HepG2 (cell line): ENCODE data around the gene AKNA. TPM values are rescaled to one million over a fixed set of nuclear protein-coding genes. Genes with fewer than 3 reads are reported as not detected.

Source experiments
- AHDC1 ChIP-seq: sonication (generic); formaldehyde crosslinking; IDR thresholded peaks from 2 replicates; pipeline ENCODE4 v1.5.1; 2020; ENCODE audit warnings: mild to moderate bottlenecking, missing genetic modification reagents, borderline replicate concordance
- ATF2 ChIP-seq: sonication (generic); formaldehyde crosslinking; IDR thresholded peaks from 2 replicates; pipeline ENCODE4 v1.4.0; 2020; ENCODE audit warnings: missing genetic modification reagents
- ATF7 ChIP-seq, 2 experiments: fragments of 450-650 bp in 1 of 2; sonication (generic) in 1 of 2; formaldehyde crosslinking in 1 of 2; IDR thresholded peaks; 2 replicates each; pipeline versions ENCODE4 v1.4.0 to v1.6.1; 2016 to 2020; ENCODE audit warnings: antibody characterized with exemption in 1 of 2, mild to moderate bottlenecking in 1 of 2, missing genetic modification reagents in 1 of 2
- DZIP1 ChIP-seq: sonication (generic); formaldehyde crosslinking; IDR thresholded peaks from 2 replicates; pipeline ENCODE4 v1.5.0; 2020; ENCODE audit warnings: mild to moderate bottlenecking, missing genetic modification reagents
- FOXO4 ChIP-seq: sonication (generic); formaldehyde crosslinking; conservative IDR thresholded peaks from 2 replicates; pipeline ENCODE4 v1.8.1; 2023; ENCODE audit warnings: missing genetic modification reagents
- FOXP1 ChIP-seq, 2 experiments: fragments of 450-650 bp in 1 of 2; IDR thresholded peaks; 2 replicates each; pipeline ENCODE4 v1.6.1; 2017 to 2018; ENCODE audit warnings: antibody characterized with exemption in 1 of 2
- KLF11 ChIP-seq: IDR thresholded peaks from 2 replicates; pipeline ENCODE4 v1.6.1; 2016; ENCODE audit warnings: missing compliant biosample characterization
- LRRFIP1 ChIP-seq: sonication (generic); formaldehyde crosslinking; conservative IDR thresholded peaks from 2 replicates; pipeline ENCODE4 v1.4.0; 2020; ENCODE audit warnings: missing genetic modification reagents
- REXO4 ChIP-seq: sonication (generic); formaldehyde crosslinking; IDR thresholded peaks from 2 replicates; pipeline ENCODE4 v1.8.0; 2022; ENCODE audit warnings: missing genetic modification reagents, mild to moderate bottlenecking, borderline replicate concordance
- TGIF2 ChIP-seq: IDR thresholded peaks from 2 replicates; pipeline ENCODE4 v1.6.1; 2016; ENCODE audit warnings: control low read depth, missing compliant biosample characterization
- ZC3H4 ChIP-seq: sonication (generic); formaldehyde crosslinking; IDR thresholded peaks from 2 replicates; pipeline ENCODE4 v1.4.0; 2020; ENCODE audit warnings: missing genetic modification reagents, borderline replicate concordance
- ZNF10 ChIP-seq: sonication (generic); formaldehyde crosslinking; IDR thresholded peaks from 2 replicates; pipeline ENCODE4 v1.4.0; 2020; ENCODE audit warnings: mild to moderate bottlenecking, low read depth, missing genetic modification reagents, borderline replicate concordance
- polyA plus RNA-seq, 8 experiments: library from polyadenylated mRNA; depleted of rRNA in 3 of 8; stranded (reverse) in 7 of 8; unstranded in 1 of 8; fragments of >200 nt; fragmentation: Illumina TruSeq in 4 of 8; extraction: Trizol in 4 of 8; gene quantifications; 2 replicates each; pipeline versions ENCODE4 v1.2.1 to v1.2.3, GENCODE V29; 2011 to 2016; ENCODE audit warnings: low read depth in 4 of 8, missing spikeins in 1 of 8, mixed read lengths in 1 of 8; ENCODE audit not compliant: insufficient read depth in 1 of 8
- total RNA-seq, 5 experiments: library from RNA; depleted of rRNA; stranded (reverse); fragments of >200 nt; fragmentation: Illumina TruSeq; extraction: Trizol; gene quantifications; 2 replicates each; pipeline ENCODE4 v1.2.3, GENCODE V29; 2016; ENCODE audit warnings: low read depth in 1 of 5

Gene AKNA
- total and polyA plus RNA-seq, 2 of the 13 experiments (the other 11 are each of a cell fraction or from before 2014, with no cell fraction given): 3.0 to 3.1 TPM

- no peak for TF ChIP-seq DZIP1 (CRISPR knock-in tag)
- TF ChIP-seq TGIF2 (CRISPR knock-in tag): no peak
- TF ChIP-seq ZC3H4 (CRISPR knock-in tag): no peak
- TF ChIP-seq AHDC1 (CRISPR knock-in tag): no peak
- TF ChIP-seq LRRFIP1 (CRISPR knock-in tag): no peak
- TF ChIP-seq REXO4 (CRISPR knock-in tag): no peak
- TF ChIP-seq FOXP1 (IDR thresholded peaks at IDR 0.05): no peak
- no peak for TF ChIP-seq FOXP1 (CRISPR knock-in tag; IDR thresholded peaks at IDR 0.05)
- no peak for TF ChIP-seq FOXO4
- no peak for TF ChIP-seq ATF7 (IDR thresholded peaks at IDR 0.05)
- no peak for TF ChIP-seq ATF7 (CRISPR knock-in tag; IDR thresholded peaks at IDR 0.05)
- TF ChIP-seq ZNF10 (CRISPR knock-in tag): no peak
- TF ChIP-seq ATF2 (CRISPR knock-in tag): no peak; the same call in 1 of the 2 replicates
- TF ChIP-seq KLF11: no peak
Observed at GRCh38 chr9:114397848-114398605, 10.2 kb upstream of the AKNA start (continued).
